ENCODE data around the gene SLC39A11.
A peak's percentile ranks its signal among the peaks of the same experiment; 100 is the strongest.
"Not testable (repeated sequence)": the region's sequence is repeated elsewhere in the genome, so short reads cannot be mapped to it uniquely, and the experiment has no call there.

SLC39A11 gene

GRCh38 chr17:73107191-73107590 is 14.7 kb upstream of the SLC39A11 start:
- no peak for DNase-seq

- no peak for DNase-seq
These were observed 12.9 kb upstream of the SLC39A11 start for GRCh38 chr17:73105431-73105830.

DNA sequence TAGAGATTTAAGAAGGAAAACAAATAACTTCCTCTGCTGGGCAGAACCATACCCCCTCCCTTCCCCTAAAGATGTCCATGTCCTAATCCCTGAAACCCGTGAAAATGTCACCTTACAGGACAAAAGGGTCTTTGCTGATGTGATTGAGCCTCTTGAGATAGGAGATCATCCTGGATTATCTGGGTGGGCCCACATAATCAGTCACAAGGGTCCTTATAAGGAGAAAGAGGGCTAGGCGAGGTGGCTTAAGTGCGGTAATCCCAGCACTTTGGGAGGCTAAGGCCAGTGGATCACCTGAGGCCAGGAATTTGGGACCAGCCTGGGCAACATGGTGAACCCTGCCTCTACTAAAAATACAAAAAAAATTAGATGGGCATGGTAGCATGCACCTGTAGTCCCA is 12.0 kb upstream of the SLC39A11 start:
- no peak for DNase-seq

- DNase-seq: no peak
These were observed 11.3 kb upstream of the SLC39A11 start for GRCh38 chr17:73103641-73104335.

GRCh38 chr17:73101031-73101430 is 8.5 kb upstream of the SLC39A11 start:
- DNase-seq: no peak

- no peak for DNase-seq
These were observed 7.9 kb upstream of the SLC39A11 start for GRCh38 chr17:73100363-73100762.

DNA sequence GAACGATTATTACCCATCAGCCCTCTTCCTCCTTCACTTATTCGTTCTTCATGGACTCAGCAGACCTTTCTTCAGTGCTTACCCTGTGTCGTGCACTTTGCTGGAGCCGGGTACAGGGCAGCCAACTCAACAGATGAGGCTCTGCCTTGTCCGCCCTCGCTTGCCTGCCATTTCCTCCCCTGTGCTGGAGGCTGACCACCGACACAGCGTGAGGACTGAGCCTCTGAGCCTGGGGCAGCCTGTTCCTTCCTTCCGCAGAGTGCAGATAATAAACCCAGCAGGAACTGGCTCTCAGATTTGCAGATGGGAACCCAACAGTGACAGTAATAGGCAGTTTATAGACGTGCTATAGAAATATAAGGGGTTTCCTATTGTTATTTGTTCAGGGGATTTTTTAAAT is 7.0 kb upstream of the SLC39A11 start:
- DNase-seq: no peak

GRCh38 chr17:73098919-73099318 is 6.4 kb upstream of the SLC39A11 start:
- no peak for DNase-seq

GRCh38 chr17:73097973-73098765 is 5.7 kb upstream of the SLC39A11 start:
- not testable (repeated sequence) for DNase-seq

- DNase-seq: no peak
These were observed 4.4 kb upstream of the SLC39A11 start for GRCh38 chr17:73096866-73097265.

DNA sequence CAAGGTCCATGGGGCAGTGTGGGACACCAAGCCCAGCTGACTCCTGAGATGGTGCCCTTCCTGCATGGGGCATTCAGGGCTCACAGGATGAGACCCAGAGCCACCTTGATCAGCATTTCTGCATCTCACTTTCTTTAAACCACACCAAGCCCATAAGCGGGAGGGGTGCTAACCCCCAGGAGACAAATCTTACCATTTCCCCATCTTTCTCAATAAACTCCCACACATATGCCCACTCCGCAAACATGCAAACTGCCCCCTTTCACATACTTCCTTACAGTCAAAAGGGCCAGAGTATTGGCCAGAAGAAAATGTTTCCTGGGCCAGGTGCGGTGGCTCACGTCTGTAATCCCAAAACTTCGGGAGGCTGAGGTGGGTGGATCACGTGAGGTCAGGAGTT is 3.7 kb upstream of the SLC39A11 start:
- no peak for DNase-seq

DNA sequence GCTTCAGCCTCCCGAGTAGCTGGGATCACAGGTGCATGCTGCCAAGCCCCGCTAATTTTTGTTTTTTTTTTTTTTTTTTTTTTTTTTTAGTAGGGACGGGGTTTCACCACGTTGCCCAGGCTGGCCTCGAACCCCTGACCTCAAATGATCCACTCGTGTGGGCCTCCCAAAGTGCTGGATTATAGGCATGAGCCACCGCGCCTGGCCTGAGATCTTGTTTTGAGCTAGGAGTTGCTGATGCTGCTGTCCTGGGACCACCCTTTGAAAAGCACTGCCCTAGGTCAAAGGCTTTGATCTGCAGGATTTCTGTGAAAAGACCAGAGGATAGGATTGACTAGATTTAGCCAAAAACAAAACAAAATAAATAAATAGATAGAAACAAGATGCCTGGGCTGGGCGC is 798 bp upstream of the SLC39A11 start:
- no peak for DNase-seq

- peak; percentile 27 to 32 for DNase-seq
These were observed 542 bp downstream of the SLC39A11 start for GRCh38 chr17:73091770-73092522.

DNA sequence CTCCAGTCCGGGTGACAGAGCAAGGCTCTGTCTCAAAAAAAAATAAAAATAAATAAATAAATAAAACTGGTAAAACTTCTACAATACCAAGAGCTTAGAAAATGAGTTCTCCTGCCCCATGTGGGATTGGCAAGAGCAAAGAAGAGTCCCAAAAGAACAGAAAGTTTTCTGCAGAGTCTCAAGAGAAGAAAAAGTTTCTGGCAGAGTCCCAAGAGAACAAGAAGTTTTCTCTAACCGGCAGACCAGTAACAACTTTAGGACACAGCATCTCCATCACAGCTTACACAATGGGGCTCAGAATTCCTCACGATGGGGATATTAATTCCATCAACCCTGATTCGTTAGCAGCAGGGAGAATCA is 1.1 kb downstream of the SLC39A11 start:
- no peak for DNase-seq

DNA sequence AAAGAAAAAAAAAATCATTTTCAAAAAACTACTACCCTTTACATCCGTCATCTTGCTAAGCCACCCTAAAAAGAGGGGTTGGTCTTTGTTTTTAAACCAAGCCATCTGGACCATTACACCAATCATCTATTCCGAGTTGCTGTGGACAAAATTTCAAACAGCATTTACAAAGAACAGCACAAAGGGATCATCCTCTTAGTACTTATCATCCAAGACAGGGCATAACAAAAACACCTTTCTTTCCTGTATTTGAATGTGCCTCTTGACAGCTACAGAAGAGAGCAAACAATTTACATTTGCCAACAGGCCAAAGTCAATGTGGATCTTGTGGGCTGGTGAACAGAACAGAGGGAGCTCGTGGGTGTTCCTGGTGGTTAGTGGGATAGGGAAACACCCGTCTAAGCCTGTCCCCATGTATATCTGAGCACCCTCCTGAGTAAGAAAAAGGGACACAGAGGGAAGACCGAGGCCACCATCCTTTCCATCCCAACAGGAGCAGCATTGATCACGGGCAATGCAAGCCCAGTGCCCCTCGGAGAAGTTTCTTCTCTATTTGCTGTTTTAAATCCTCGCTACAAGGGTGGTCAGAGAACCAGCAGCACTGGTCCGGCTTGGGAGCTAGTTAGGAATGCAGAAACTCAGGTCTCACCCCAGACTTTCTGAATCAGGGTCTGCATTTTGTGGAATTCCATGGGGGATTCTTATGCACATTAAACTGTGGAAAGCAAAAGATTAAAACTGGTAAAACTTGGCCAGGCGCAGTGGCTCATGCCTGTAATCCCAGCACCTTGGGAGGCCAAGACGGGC is 1.9 kb downstream of the SLC39A11 start:
- DNase-seq: no peak

- no peak for DNase-seq
These were observed 2.9 kb downstream of the SLC39A11 start for GRCh38 chr17:73089322-73090317.

DNA sequence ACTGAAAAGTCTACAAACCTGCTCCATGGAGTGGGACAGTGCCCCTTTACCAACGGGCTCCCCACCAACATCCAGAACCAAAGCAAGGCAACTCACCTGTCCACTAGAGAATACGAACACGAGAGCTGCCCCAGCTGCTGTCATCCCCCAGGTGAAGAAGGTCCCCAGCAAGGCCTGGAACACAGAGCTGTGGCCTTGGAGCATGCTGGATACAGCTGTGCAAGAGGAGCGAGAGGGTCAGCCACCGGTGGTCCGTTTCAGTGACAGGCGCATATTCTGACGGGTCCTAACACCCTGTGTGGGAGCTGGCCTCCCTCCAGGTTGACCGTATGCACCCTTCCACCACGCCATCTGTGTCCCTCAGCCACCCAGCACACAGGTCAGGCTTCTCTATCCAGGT is 3.9 kb downstream of the SLC39A11 start:
- no peak for DNase-seq

DNA sequence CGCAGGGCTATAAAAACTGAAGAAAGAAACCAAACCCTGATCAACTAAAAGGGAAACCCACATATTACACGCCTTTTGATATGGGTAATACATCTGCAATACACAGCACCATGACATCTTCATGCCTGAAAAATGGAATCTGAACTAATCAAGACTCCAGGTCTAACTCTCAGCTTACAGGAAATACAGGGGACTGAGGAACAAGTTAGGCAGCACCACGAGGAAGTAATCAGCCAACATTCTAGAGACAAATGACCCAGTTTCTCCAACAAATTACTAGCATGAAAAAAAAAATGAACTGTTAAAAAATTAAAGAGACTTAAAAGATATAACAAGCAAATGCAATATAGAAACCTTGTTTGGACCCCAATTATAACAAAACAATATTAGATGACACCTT is 9.1 kb downstream of the SLC39A11 start:
- DNase-seq: no peak

GRCh38 chr17:73074566-73074965 is 17.9 kb downstream of the SLC39A11 start:
- DNase-seq: no peak

- no peak for DNase-seq
These were observed 20.1 kb downstream of the SLC39A11 start for GRCh38 chr17:73072219-73072962.
